ENCODE results near the gene GET4.

GRCh38 chr7:879706-880105 is 3.4 kb downstream of the GET4 start:
- TF ChIP-seq CTCF (IDR thresholded peaks at IDR 0.05) (no peak), EP300 (IDR thresholded peaks at IDR 0.05) (no peak)
